Subcutaneous adipose tissue (tissue), 4 donors: ENCODE measurements around the gene LY6G6D. TPM values are rescaled to one million over a fixed set of nuclear protein-coding genes. Genes with fewer than 3 reads are reported as not detected.

Experiments used
- small RNA-seq: library from RNA; depleted of rRNA; stranded (forward); fragments of <200 nt; gene quantifications from one replicate; pipeline ENCODE3, GENCODE V24; 2016
- total RNA-seq, 4 donors: library from RNA; depleted of rRNA; stranded (reverse); fragments of >200 nt; gene quantifications; one replicate each; pipeline ENCODE4 v1.1.0, GENCODE V29; 2016
- TF ChIP-seq, protein P1 (sequence below): fragments of 450-650 bp; IDR thresholded peaks from one replicate; pipeline ENCODE4 v1.5.1; 2016; ENCODE audit warnings: low read depth, mild to moderate bottlenecking, control low read depth, antibody characterized with exemption, moderate library complexity

LY6G6D gene
- total RNA-seq, 4 donors from 2014 or later: not detected

DNA sequence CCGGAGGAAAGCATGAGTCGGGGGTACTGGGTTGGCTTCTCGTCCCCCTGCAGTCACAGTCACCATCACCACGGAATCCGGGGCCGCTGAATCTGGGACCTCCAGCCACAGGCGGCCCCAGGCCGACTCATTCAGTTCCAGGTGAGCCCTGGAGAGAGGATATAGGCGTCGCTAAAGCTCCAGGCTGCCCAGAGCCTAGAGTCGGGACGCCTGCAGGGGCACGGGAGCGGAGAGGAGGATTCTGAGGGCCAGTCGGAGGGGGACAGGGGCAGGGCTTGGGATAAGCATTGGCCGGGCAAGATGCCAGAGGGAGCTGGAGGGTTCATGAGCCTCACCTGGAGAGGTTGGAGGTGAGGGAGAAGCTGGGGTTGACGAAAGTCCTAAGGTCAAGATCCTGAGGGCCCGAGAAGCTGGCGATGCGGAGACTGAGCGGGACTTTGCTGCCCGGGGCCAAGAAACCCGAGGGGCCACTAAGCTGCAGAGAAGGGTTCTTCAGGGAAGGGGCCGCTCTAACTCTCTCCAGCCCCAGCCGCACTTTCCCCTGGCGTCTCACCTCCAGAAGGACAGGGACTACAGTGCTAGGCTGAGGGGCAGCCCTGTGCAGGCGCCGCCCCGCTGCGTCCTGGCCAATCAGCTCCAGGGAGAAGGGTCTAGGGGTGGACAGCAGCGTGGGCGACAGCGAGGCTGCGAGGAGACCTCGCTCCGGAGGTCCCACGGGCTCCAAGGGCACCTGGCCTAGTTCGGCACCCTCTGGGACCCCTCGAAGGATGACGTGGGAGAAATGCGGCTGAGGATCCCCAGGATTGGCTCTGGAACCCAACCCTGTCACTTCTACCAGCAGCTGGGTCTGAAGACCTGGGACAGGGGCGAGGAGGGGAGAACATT lies 51.0 kb downstream of the LY6G6D start:
- TF ChIP-seq, protein P1, sequence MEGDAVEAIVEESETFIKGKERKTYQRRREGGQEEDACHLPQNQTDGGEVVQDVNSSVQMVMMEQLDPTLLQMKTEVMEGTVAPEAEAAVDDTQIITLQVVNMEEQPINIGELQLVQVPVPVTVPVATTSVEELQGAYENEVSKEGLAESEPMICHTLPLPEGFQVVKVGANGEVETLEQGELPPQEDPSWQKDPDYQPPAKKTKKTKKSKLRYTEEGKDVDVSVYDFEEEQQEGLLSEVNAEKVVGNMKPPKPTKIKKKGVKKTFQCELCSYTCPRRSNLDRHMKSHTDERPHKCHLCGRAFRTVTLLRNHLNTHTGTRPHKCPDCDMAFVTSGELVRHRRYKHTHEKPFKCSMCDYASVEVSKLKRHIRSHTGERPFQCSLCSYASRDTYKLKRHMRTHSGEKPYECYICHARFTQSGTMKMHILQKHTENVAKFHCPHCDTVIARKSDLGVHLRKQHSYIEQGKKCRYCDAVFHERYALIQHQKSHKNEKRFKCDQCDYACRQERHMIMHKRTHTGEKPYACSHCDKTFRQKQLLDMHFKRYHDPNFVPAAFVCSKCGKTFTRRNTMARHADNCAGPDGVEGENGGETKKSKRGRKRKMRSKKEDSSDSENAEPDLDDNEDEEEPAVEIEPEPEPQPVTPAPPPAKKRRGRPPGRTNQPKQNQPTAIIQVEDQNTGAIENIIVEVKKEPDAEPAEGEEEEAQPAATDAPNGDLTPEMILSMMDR: no peak

DNA sequence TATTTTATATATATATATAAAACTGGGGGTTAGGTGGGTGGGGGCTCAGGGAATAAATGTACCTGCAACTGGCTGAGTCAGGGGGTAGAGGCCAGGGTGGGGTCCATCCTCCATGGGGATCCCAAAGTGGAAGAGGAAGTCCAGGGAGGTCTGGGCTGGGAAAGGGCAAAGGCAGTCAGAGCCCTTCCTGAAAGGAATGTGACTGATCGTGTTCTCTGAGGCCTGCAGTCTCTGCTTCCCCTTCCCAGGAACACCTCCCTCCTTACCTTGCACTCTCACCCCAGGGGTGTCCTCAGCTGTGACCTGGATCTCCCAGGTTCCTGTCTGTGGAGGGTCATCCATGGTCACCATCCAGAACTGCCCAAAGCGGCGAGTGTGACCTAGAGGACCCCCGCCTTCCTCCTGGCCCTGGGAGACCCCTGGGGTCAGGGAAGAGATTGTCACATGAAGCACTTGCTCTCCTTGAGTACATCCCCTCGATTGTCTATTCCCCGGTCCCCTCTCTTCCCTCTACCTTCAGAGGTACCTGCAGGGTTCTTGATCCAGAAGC lies 52.0 kb downstream of the LY6G6D start:
- TF ChIP-seq, protein P1: no peak

Small RNAs within 50 kb of the gene (small RNA-seq; reads per million reads assigned to genes)
- gene LY6G6D: not detected
- gene MIR4646: not detected
- not detected for gene MSH5-SAPCD1
- not detected for gene RNU6-850P
- not detected for gene SAPCD1

Other genes starting within 250 kb of the LY6G6D start
- 1 to 10 TPM; 2.3 to 9.3 (median 3.8) TPM for gene MICB, start 217.2 kb upstream of the LY6G6D start, total RNA-seq
- not detected for gene MCCD1, start 186.4 kb upstream of the LY6G6D start, total RNA-seq
- gene DDX39B, start 173.3 kb upstream of the LY6G6D start, total RNA-seq: 100 to 1,000 TPM; 168 to 258 (median 217) TPM
- gene ATP6V1G2, start 168.7 kb upstream of the LY6G6D start, total RNA-seq: 1 to 10 TPM in 1 of 4 donors, under 1 TPM in 1, not detected in 2; 0.68 to 1.5 TPM
- 10 to 100 TPM in 3 of 4 donors, 1 to 10 TPM in 1; 5.2 to 54.4 (median 28.1) TPM for gene NFKBIL1, start 167.7 kb upstream of the LY6G6D start, total RNA-seq
- not detected for gene LTA, start 143.1 kb upstream of the LY6G6D start, total RNA-seq
- gene TNF, start 139.8 kb upstream of the LY6G6D start, total RNA-seq: under 1 TPM in 2 of 4 donors, not detected in 2; 0.22 to 0.82 TPM
- gene LTB, start 132.9 kb upstream of the LY6G6D start, total RNA-seq: under 1 TPM in 2 of 4 donors, not detected in 2; 0.66 to 0.85 TPM
- gene LST1, start 129.1 kb upstream of the LY6G6D start, total RNA-seq: 10 to 100 TPM; 10.4 to 53.9 (median 12.5) TPM
- gene NCR3, start 122.3 kb upstream of the LY6G6D start, total RNA-seq: under 1 TPM in 1 of 4 donors, not detected in 3; 0.68 TPM
- gene AIF1, start 100.1 kb upstream of the LY6G6D start, total RNA-seq: 100 to 1,000 TPM in 2 of 4 donors, 10 to 100 TPM in 2; 30.9 to 177 (median 76.2) TPM
- 10 to 100 TPM; 36.0 to 79.5 (median 46.5) TPM for gene PRRC2A, start 94.6 kb upstream of the LY6G6D start, total RNA-seq
- 100 to 1,000 TPM; 152 to 230 (median 170) TPM for gene BAG6, start 62.7 kb upstream of the LY6G6D start, total RNA-seq
- gene APOM, start 59.5 kb upstream of the LY6G6D start, total RNA-seq: 1 to 10 TPM; 1.5 to 4.4 (median 3.1) TPM
- 10 to 100 TPM; 12.9 to 19.2 (median 15.7) TPM for gene C6orf47, start 54.6 kb upstream of the LY6G6D start, total RNA-seq
- 10 to 100 TPM; 13.4 to 20.0 (median 16.7) TPM for gene GPANK1, start 50.4 kb upstream of the LY6G6D start, total RNA-seq
- 100 to 1,000 TPM; 146 to 170 (median 165) TPM for gene CSNK2B, start 49.3 kb upstream of the LY6G6D start, total RNA-seq
- gene LY6G5B, start 45.4 kb upstream of the LY6G6D start, total RNA-seq: 10 to 100 TPM in 1 of 4 donors, 1 to 10 TPM in 3; 4.4 to 19.2 (median 6.5) TPM
- gene LY6G5C, start 34.3 kb upstream of the LY6G6D start, total RNA-seq: 1 to 10 TPM in 2 of 4 donors, not detected in 2; 1.4 to 1.5 TPM
- 10 to 100 TPM; 29.2 to 45.1 (median 35.6) TPM for gene ABHD16A, start 12.0 kb upstream of the LY6G6D start, total RNA-seq
- not detected for gene LY6G6F, start 8.5 kb upstream of the LY6G6D start, total RNA-seq
- gene LY6G6C, start 6.4 kb downstream of the LY6G6D start, total RNA-seq: not detected
- gene MPIG6B, start 8.0 kb downstream of the LY6G6D start, total RNA-seq: under 1 TPM in 1 of 4 donors, not detected in 3; 0.33 TPM
- gene DDAH2, start 14.0 kb downstream of the LY6G6D start, total RNA-seq: 100 to 1,000 TPM; 112 to 189 (median 160) TPM
- gene CLIC1, start 21.2 kb downstream of the LY6G6D start, total RNA-seq: 100 to 1,000 TPM; 181 to 503 (median 311) TPM
- 10 to 100 TPM in 2 of 4 donors, 1 to 10 TPM in 2; 7.5 to 24.5 (median 9.0) TPM for gene MSH5, start 24.7 kb downstream of the LY6G6D start, total RNA-seq
- 1 to 10 TPM in 2 of 4 donors, not detected in 2; 2.0 to 8.3 TPM for gene SAPCD1, start 47.3 kb downstream of the LY6G6D start, total RNA-seq
- not detected for gene VWA7, start 62.0 kb downstream of the LY6G6D start, total RNA-seq
- gene VARS1, start 80.4 kb downstream of the LY6G6D start, total RNA-seq: 10 to 100 TPM; 20.6 to 49.7 (median 31.2) TPM
- gene LSM2, start 91.6 kb downstream of the LY6G6D start, total RNA-seq: 10 to 100 TPM; 14.3 to 27.5 (median 24.0) TPM
- 1 to 10 TPM in 3 of 4 donors, under 1 TPM in 1; 0.65 to 2.9 (median 1.2) TPM for gene HSPA1L, start 99.9 kb downstream of the LY6G6D start, total RNA-seq
- 100 to 1,000 TPM; 100 to 210 (median 165) TPM for gene HSPA1A, start 100.2 kb downstream of the LY6G6D start, total RNA-seq
- gene HSPA1B, start 112.4 kb downstream of the LY6G6D start, total RNA-seq: 100 to 1,000 TPM in 2 of 4 donors, 10 to 100 TPM in 2; 61.8 to 153 (median 91.6) TPM
- gene NEU1, start 147.5 kb downstream of the LY6G6D start, total RNA-seq: 10 to 100 TPM; 24.9 to 46.6 (median 40.2) TPM
- under 1 TPM in 1 of 4 donors, not detected in 3; 0.51 TPM for gene SLC44A4, start 163.6 kb downstream of the LY6G6D start, total RNA-seq
- gene EHMT2, start 182.3 kb downstream of the LY6G6D start, total RNA-seq: 10 to 100 TPM in 3 of 4 donors, 1 to 10 TPM in 1; 9.5 to 33.3 (median 23.3) TPM
- gene ZBTB12, start 186.7 kb downstream of the LY6G6D start, total RNA-seq: 1 to 10 TPM in 1 of 4 donors, under 1 TPM in 3; 0.38 to 1.7 (median 0.93) TPM
- 10 to 100 TPM; 16.4 to 96.4 (median 34.6) TPM for gene C2, start 212.4 kb downstream of the LY6G6D start, total RNA-seq
- 10 to 100 TPM; 25.1 to 35.4 (median 33.8) TPM for gene CFB, start 230.7 kb downstream of the LY6G6D start, total RNA-seq
- gene NELFE, start 243.6 kb downstream of the LY6G6D start, total RNA-seq: 10 to 100 TPM; 58.8 to 96.6 (median 68.5) TPM
- gene SKIC2, start 243.8 kb downstream of the LY6G6D start, total RNA-seq: 10 to 100 TPM; 16.1 to 44.6 (median 32.2) TPM